Measurements from ENCODE around the gene ATXN7. TPM values are rescaled to one million over a fixed set of nuclear protein-coding genes. Genes with fewer than 3 reads are reported as not detected.
A peak's percentile ranks its signal among the peaks of the same experiment; 100 is the strongest.

ATXN7 gene
- total RNA-seq, 3 donors from 2014 or later (not counting 1 experiment from before 2014, with no cell fraction given) = 126 to 176 (median 146) TPM

DNA sequence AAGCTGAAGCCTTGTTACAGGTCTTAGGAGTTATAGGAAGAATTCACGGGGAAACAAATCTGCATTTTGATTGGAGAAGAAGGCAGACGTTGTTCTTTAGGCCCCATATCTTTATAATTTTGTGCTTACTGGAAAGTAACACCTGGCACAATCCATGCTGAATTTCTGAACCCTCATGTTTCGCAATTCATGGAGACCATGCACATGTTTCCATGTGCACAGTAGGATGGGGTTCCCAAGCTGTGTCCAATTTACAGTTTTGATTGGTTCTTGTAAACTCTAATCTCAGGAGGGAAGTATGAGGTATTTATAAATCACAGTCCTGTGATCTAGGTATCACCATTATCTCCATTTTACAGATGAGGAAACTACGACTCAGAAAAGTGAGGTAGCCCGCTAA is 56.3 kb downstream of the ATXN7 start:
- intact Hi-C loops (cut with micrococcal nuclease) = no loop called here
- H3K27me3 ChIP-seq (ENCODE audit: control insufficient read depth, insufficient read depth, low read length) = no peaks in the 10 kb centered on the region
- peak overlapping the region in 1 of 2 donors; percentile 29 for H3K27ac Mint-ChIP-seq
- H3K27me3 Mint-ChIP-seq (ENCODE audit: low read depth in 2 of 2) = no peaks in the 10 kb centered on the region
- WGBS (ENCODE audit: insufficient coverage) = 94% methylated on average over 5 of the region's 5 CpGs
- H3K9me3 Mint-ChIP-seq = no peaks in the 10 kb centered on the region
- TF ChIP-seq, protein P1, sequence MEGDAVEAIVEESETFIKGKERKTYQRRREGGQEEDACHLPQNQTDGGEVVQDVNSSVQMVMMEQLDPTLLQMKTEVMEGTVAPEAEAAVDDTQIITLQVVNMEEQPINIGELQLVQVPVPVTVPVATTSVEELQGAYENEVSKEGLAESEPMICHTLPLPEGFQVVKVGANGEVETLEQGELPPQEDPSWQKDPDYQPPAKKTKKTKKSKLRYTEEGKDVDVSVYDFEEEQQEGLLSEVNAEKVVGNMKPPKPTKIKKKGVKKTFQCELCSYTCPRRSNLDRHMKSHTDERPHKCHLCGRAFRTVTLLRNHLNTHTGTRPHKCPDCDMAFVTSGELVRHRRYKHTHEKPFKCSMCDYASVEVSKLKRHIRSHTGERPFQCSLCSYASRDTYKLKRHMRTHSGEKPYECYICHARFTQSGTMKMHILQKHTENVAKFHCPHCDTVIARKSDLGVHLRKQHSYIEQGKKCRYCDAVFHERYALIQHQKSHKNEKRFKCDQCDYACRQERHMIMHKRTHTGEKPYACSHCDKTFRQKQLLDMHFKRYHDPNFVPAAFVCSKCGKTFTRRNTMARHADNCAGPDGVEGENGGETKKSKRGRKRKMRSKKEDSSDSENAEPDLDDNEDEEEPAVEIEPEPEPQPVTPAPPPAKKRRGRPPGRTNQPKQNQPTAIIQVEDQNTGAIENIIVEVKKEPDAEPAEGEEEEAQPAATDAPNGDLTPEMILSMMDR (IDR thresholded peaks at IDR 0.05) = no peak
- H3K4me1 ChIP-seq (ENCODE audit: control insufficient read depth, insufficient read depth, low read length) = no peaks in the 10 kb centered on the region
- H3K36me3 Mint-ChIP-seq = no peaks in the 10 kb centered on the region
- no peak overlapping the region for H3K27ac ChIP-seq (ENCODE audit: low read length)
- no peak overlapping the region for H3K4me3 ChIP-seq (ENCODE audit: low read length)
- H3K9me3 ChIP-seq (ENCODE audit: control insufficient read depth, insufficient read depth, low read length) = no peaks in the 10 kb centered on the region
- H3K4me3 Mint-ChIP-seq = no peak overlapping the region
- DNase-seq = no peak
- ATAC-seq = no peak
- H3K36me3 ChIP-seq (ENCODE audit: control insufficient read depth, insufficient read depth, low read length) = peaks cover 31% of the 10 kb centered on the region
- H3K4me1 Mint-ChIP-seq = peaks cover 49 to 50% of the 10 kb centered on the region in 2 donors

DNA sequence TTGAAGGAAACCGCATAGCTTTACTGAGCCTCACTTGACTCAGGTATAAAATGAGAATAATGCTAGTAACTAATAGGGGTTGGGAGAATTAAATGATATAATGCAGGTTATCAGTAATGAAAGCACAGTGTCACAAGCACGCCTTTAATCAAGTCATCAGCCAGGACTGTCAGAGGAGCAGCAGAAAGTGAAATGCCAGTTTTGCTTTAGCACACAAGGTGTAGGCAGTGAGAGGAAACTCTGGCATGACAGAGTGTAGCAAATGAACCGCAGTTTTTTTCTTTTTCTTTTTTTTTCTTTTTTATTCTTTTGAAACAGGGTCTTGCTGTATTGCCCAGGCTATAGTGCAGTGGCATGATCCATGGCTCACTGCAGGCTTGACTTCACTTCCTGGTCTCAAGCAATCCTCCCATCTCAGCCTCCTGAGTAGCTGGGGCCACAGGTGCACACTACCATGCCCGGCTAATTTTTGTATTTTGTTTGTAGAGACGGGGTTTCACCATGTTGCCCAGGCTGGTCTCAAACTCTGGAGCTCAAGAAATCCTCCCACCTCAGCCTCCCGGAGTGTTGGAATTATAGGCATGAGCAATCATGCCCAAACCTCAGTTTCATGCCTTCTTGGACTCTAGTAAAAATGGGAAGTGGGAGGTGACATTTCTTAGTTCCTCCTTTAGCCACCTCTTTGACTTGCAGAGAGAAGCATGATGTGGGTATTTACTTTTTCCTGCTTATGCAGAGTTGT is 58.2 kb downstream of the ATXN7 start:
- no peak overlapping the region for H3K4me3 ChIP-seq (ENCODE audit: low read length)
- 85% methylated on average over 5 of the region's 6 CpGs for WGBS (ENCODE audit: insufficient coverage)

DNA sequence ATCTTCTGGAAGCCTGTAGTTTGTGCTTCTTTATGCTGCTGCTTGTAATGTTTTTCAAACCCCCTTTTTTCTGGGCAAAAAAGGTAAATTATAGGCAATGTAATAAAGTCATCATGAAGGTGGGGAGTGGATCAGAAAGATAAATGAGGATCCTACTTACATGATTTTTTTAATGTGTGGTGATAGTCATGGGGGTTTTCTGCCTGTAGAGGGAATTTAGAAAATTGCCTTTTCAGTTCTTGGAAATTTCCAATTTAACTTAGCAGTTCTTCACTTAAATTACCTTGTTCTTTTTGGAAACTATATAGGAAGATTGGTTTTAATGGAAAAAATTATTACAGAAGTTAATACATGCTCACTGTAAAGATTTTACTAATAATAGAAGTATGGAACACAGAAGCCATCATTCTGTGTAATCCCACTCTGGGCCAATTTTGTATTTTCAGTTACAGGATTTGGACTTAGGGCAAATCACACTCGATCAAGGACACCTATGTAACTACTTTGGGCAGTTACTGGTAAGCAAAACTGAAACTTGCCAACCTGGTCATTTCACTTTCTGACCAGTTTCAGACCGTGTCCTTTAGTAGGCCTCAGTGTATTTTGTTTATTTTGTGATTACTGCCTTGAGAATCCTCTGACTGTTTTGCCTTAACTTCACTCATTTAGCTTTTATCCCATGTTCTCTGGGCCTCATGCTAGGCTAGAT is 59.0 kb downstream of the ATXN7 start:
- Histone ChIP-seq H3K36me3 (ENCODE audit: control insufficient read depth, insufficient read depth, low read length) (peaks cover 24% of the 10 kb centered on the region), H3K27me3 (ENCODE audit: control insufficient read depth, insufficient read depth, low read length) (no peaks in the 10 kb centered on the region), H3K27ac (ENCODE audit: low read length) (no peak overlapping the region), H3K4me3 (ENCODE audit: low read length) (no peak overlapping the region), H3K9me3 (ENCODE audit: control insufficient read depth, insufficient read depth, low read length) (no peaks in the 10 kb centered on the region), H3K4me1 (ENCODE audit: control insufficient read depth, insufficient read depth, low read length) (no peaks in the 10 kb centered on the region)
- Mint-ChIP-seq H3K27me3 (ENCODE audit: low read depth in 2 of 2) (no peaks in the 10 kb centered on the region), H3K9me3 (no peaks in the 10 kb centered on the region), H3K4me3 (no peak overlapping the region), H3K36me3 (no peaks in the 10 kb centered on the region), H3K4me1 (peaks cover 58 to 66% of the 10 kb centered on the region in 2 donors), H3K27ac (peak overlapping the region; percentile 10 to 69)
- intact Hi-C loops (cut with micrococcal nuclease) = no loop called here
- TF ChIP-seq, protein P1 (IDR thresholded peaks at IDR 0.05) = no peak
- no peak for ATAC-seq
- 78% methylated on average over 2 of the region's 2 CpGs for WGBS (ENCODE audit: insufficient coverage)
- DNase-seq = no peak

More for the DNA sequence above, 58.2 kb downstream of the ATXN7 start:
- Histone ChIP-seq H3K36me3 (ENCODE audit: control insufficient read depth, insufficient read depth, low read length) (peaks cover 30% of the 10 kb centered on the region), H3K27me3 (ENCODE audit: control insufficient read depth, insufficient read depth, low read length) (no peaks in the 10 kb centered on the region), H3K27ac (ENCODE audit: low read length) (no peak overlapping the region), H3K9me3 (ENCODE audit: control insufficient read depth, insufficient read depth, low read length) (no peaks in the 10 kb centered on the region), H3K4me1 (ENCODE audit: control insufficient read depth, insufficient read depth, low read length) (no peaks in the 10 kb centered on the region)
- Mint-ChIP-seq H3K9me3 (no peaks in the 10 kb centered on the region), H3K4me1 (peaks cover 54 to 64% of the 10 kb centered on the region in 2 donors), H3K4me3 (no peak overlapping the region), H3K36me3 (no peaks in the 10 kb centered on the region), H3K27me3 (ENCODE audit: low read depth in 2 of 2) (no peaks in the 10 kb centered on the region), H3K27ac (peak overlapping the region in 1 of 2 donors; percentile 69)
- ATAC-seq (peak in 1 of 3 donors; percentile 41), DNase-seq (no peak)
- TF ChIP-seq, protein P1 (IDR thresholded peaks at IDR 0.05) = no peak
- intact Hi-C loops (cut with micrococcal nuclease) = no loop called here

Data from natural killer cell (primary cell).